ENCODE results near the gene NAA35.

Gene NAA35

GRCh38 chr9:86043586-86043985 is 102.6 kb downstream of the NAA35 start:
- no peak for ATAC-seq
- TF ChIP-seq PPARA (CRISPR knock-in tag; IDR thresholded peaks at IDR 0.05; ENCODE audit: borderline replicate concordance) (no peak), CREB5 (CRISPR knock-in tag; IDR thresholded peaks at IDR 0.05; ENCODE audit: low read depth) (no peak), BACH2 (CRISPR knock-in tag; IDR thresholded peaks at IDR 0.05; ENCODE audit: borderline replicate concordance) (no peak), TCF4 (CRISPR knock-in tag; IDR thresholded peaks at IDR 0.05; ENCODE audit: borderline replicate concordance) (no peak), GLIS3 (CRISPR knock-in tag; IDR thresholded peaks at IDR 0.05) (no peak), CSDC2 (CRISPR knock-in tag; IDR thresholded peaks at IDR 0.05) (no peak), ARNTL (CRISPR knock-in tag; IDR thresholded peaks at IDR 0.05; ENCODE audit: borderline replicate concordance, low read depth) (no peak), OSR1 (CRISPR knock-in tag; IDR thresholded peaks at IDR 0.05) (no peak), ZC3H10 (CRISPR knock-in tag; IDR thresholded peaks at IDR 0.05) (no peak), ZFP30 (CRISPR knock-in tag; IDR thresholded peaks at IDR 0.05) (no peak)

- ATAC-seq = no peak
- TF ChIP-seq CREB5 (CRISPR knock-in tag; IDR thresholded peaks at IDR 0.05; ENCODE audit: low read depth) (no peak), CSRNP3 (CRISPR knock-in tag; IDR thresholded peaks at IDR 0.05) (no peak), BACH2 (CRISPR knock-in tag; IDR thresholded peaks at IDR 0.05; ENCODE audit: borderline replicate concordance) (no peak), GLIS3 (CRISPR knock-in tag; IDR thresholded peaks at IDR 0.05) (no peak), POU6F1 (CRISPR knock-in tag; IDR thresholded peaks at IDR 0.05; ENCODE audit: borderline replicate concordance, low read depth) (no peak), TCF4 (CRISPR knock-in tag; IDR thresholded peaks at IDR 0.05; ENCODE audit: borderline replicate concordance) (no peak), ZFP30 (CRISPR knock-in tag; IDR thresholded peaks at IDR 0.05) (no peak), ISL1 (CRISPR knock-in tag; IDR thresholded peaks at IDR 0.05) (no peak), PPARA (CRISPR knock-in tag; IDR thresholded peaks at IDR 0.05; ENCODE audit: borderline replicate concordance) (no peak), ZNF70 (CRISPR knock-in tag; IDR thresholded peaks at IDR 0.05) (no peak)
Measured at GRCh38 chr9:86043999-86044398, 103.1 kb downstream of the NAA35 start.

GRCh38 chr9:86045654-86046053 is 104.7 kb downstream of the NAA35 start:
- no peak for TF ChIP-seq PPARA (CRISPR knock-in tag; IDR thresholded peaks at IDR 0.05; ENCODE audit: borderline replicate concordance)
- no peak for TF ChIP-seq GLIS3 (CRISPR knock-in tag; IDR thresholded peaks at IDR 0.05)
- TF ChIP-seq POU6F1 (CRISPR knock-in tag; IDR thresholded peaks at IDR 0.05; ENCODE audit: borderline replicate concordance, low read depth) = no peak
- no peak for TF ChIP-seq ZNF8 (CRISPR knock-in tag; IDR thresholded peaks at IDR 0.05)
- TF ChIP-seq BACH2 (CRISPR knock-in tag; IDR thresholded peaks at IDR 0.05; ENCODE audit: borderline replicate concordance) = no peak
- TF ChIP-seq ZFP3 (CRISPR knock-in tag; IDR thresholded peaks at IDR 0.05) = no peak
- no peak for ATAC-seq

- TF ChIP-seq ZFP30 (CRISPR knock-in tag; IDR thresholded peaks at IDR 0.05) = no peak
- TF ChIP-seq ISL1 (CRISPR knock-in tag; IDR thresholded peaks at IDR 0.05) = no peak
- TF ChIP-seq GLIS3 (CRISPR knock-in tag; IDR thresholded peaks at IDR 0.05) = no peak
- no peak for TF ChIP-seq TOX (CRISPR knock-in tag; IDR thresholded peaks at IDR 0.05; ENCODE audit: borderline replicate concordance)
- no peak for TF ChIP-seq PATZ1 (CRISPR knock-in tag; IDR thresholded peaks at IDR 0.05; ENCODE audit: borderline replicate concordance)
- no peak for ATAC-seq
Measured at GRCh38 chr9:86046071-86046636, 105.2 kb downstream of the NAA35 start.
